NCI-H2196 treated with DMSO at 0.1 percent for 48 hours (cell line): ENCODE measurements around the gene RGS6.

Source experiments
- DNase-seq: peaks from one replicate; lab custom pipeline; 2025; ENCODE audit not compliant: unreplicated experiment; lab: John Stamatoyannopoulos, UW

RGS6 gene

GRCh38 chr14:72237722-72238666 is 305.8 kb downstream of the RGS6 start:
- DNase-seq: no peak

- DNase-seq: no peak
These were observed 311.4 kb downstream of the RGS6 start for GRCh38 chr14:72243309-72244293.

- no peak for DNase-seq
These were observed 315.8 kb downstream of the RGS6 start for GRCh38 chr14:72247896-72248465.

GRCh38 chr14:72253503-72253902 is 321.3 kb downstream of the RGS6 start:
- no peak for DNase-seq

GRCh38 chr14:72254202-72254936 is 322.1 kb downstream of the RGS6 start:
- no peak for DNase-seq

- no peak for DNase-seq
These were observed 322.8 kb downstream of the RGS6 start for GRCh38 chr14:72254937-72255472.

- no peak for DNase-seq
These were observed 323.8 kb downstream of the RGS6 start for GRCh38 chr14:72256055-72256454.

- no peak for DNase-seq
These were observed 328.8 kb downstream of the RGS6 start for GRCh38 chr14:72261068-72261467.

- no peak for DNase-seq
These were observed 330.5 kb downstream of the RGS6 start for GRCh38 chr14:72262771-72263170.

GRCh38 chr14:72264716-72265115 is 332.5 kb downstream of the RGS6 start:
- no peak for DNase-seq

- DNase-seq: no peak
These were observed 338.0 kb downstream of the RGS6 start for GRCh38 chr14:72270147-72270727.

GRCh38 chr14:72270749-72271148 is 338.5 kb downstream of the RGS6 start:
- no peak for DNase-seq

- no peak for DNase-seq
These were observed 343.0 kb downstream of the RGS6 start for GRCh38 chr14:72275242-72275641.

GRCh38 chr14:72278316-72278715 is 346.1 kb downstream of the RGS6 start:
- DNase-seq: no peak

- no peak for DNase-seq
These were observed 351.9 kb downstream of the RGS6 start for GRCh38 chr14:72284176-72284575.

- DNase-seq: no peak
These were observed 358.0 kb downstream of the RGS6 start for GRCh38 chr14:72290241-72290640.

- DNase-seq: no peak
These were observed 359.9 kb downstream of the RGS6 start for GRCh38 chr14:72291908-72292688.

GRCh38 chr14:72292689-72293024 is 360.4 kb downstream of the RGS6 start:
- no peak for DNase-seq

GRCh38 chr14:72301352-72301751 is 369.1 kb downstream of the RGS6 start:
- DNase-seq: no peak
